GM21528 (cell line): ENCODE measurements around the gene CRYL1.

ENCODE experiments used
- ATAC-seq: cut with Tn5 transposase; IDR thresholded peaks from one replicate; pipeline ENCODE4 v1.9.1; 2021; ENCODE audit warnings: mild to moderate bottlenecking, moderate library complexity; ENCODE audit not compliant: unreplicated experiment, low FRiP score

The CRYL1 gene

GRCh38 chr13:20404488-20405222 is 121.0 kb downstream of the CRYL1 start:
- ATAC-seq: no peak

GRCh38 chr13:20403826-20404225 is 121.8 kb downstream of the CRYL1 start:
- ATAC-seq: no peak

- no peak for ATAC-seq
Observed at GRCh38 chr13:20402881-20403280, 122.8 kb downstream of the CRYL1 start.

GRCh38 chr13:20401931-20402856 is 123.5 kb downstream of the CRYL1 start:
- ATAC-seq: no peak

GRCh38 chr13:20401531-20401930 is 124.1 kb downstream of the CRYL1 start:
- no peak for ATAC-seq

DNA sequence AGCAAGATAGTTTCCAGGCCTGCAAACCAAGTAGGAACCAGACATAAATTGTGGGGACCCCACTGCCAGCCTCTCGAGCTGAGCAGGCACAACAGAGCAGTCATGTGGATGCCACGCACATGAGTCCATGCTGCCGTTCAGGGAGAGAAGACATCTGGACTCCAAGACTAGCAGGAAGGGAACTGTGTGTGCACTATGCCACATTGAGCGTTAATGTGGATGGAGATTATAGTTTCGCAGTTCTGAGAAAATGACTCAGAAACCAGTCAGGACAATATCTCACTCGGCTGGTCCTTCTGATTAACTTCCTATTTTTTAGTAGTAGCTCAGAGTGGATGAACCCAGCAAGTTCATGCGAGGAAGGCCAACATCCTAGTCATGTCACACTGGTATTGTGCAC is 124.9 kb downstream of the CRYL1 start:
- ATAC-seq: no peak

DNA sequence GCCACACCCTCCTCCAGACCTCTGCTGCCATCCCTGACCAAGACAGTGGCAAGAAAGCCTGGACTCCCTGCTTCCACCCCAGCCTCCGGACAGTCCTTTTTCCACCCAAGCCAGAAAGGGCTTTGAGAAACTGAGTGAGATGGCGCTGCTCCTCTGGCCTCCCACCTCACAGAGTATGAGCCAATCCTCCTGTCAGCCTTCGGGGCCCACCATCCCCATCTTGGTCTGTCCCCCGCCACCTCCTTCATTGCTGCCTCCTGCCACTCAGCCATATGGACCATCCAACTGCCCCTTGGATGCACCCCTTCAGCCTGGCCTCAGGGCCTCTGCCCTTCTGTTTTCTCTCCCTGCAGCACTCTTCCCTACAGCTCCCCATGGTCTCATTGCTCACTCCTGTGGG is 125.7 kb downstream of the CRYL1 start:
- ATAC-seq: no peak

DNA sequence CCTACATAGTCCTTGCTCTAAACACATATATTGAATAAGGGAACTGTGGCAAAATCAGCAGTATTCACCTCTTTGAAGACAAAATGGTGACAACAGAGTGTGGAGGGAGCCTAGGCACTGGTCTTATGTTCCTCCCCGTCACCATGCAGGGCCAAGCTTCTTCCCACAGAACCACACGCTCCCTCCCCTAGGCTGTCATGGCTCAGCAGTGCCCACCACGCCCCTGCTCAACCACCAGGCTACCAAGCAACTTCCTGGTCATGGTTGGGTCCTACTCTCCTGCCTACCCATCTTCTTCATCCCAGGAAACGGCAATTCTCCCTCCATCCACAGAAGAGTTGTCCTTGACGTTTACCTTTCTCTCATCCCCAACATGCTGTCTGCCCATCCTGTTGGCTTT is 126.1 kb downstream of the CRYL1 start:
- ATAC-seq: no peak

DNA sequence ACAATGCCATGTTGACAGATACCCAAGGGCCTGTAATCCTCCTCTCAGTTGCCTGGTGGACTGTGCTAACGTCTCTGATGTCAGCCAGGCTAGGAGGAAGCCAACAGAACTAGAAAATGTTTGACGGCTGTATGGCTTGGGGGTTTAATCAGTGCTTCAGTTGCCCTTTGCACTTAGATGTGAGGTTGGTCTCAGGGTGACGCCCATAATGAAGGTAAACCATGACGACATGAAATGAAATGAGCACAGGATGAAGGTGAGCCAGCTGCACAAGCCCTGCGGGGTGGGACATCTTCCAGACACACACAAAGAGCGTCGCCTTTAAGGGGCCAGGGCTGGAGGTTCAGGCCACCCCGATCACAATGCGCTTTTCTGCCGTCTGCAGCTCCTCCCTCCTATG is 127.2 kb downstream of the CRYL1 start:
- ATAC-seq: no peak

DNA sequence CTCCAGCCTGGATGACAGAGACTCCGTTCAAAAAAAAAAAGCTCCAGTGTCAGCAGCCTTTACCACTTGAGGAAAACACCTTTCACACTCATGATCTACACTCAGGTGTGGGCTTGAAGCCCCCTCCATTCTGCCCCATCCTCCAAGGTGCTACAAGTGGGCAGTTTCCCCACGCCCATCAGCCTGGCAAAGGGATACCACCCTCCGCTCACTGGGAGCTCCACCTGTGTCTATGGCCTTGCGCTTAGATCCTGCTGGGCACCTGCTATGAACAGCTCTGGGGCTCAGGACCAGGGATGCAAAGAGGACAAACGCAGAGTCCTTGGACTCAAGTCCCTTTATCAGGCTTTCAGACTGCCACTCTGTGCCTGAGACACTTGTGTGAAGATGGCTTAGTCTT is 127.8 kb downstream of the CRYL1 start:
- no peak for ATAC-seq

GRCh38 chr13:20395061-20395916 is 130.4 kb downstream of the CRYL1 start:
- ATAC-seq: no peak

- ATAC-seq: no peak
Observed at GRCh38 chr13:20394506-20394905, 131.2 kb downstream of the CRYL1 start.

DNA sequence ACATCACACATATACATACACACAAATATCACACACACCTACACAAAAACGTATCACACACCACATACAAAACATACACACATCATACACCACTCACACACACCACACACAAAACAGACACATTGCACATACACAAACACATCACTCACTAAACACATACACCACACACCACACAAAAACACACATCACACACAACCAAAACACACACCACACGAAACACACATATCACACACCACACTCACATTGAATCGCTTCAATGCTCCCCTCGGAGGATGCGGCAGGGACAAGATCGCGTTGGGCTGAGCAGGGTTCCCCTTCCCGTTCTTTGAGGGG is 131.5 kb downstream of the CRYL1 start:
- ATAC-seq: no peak

DNA sequence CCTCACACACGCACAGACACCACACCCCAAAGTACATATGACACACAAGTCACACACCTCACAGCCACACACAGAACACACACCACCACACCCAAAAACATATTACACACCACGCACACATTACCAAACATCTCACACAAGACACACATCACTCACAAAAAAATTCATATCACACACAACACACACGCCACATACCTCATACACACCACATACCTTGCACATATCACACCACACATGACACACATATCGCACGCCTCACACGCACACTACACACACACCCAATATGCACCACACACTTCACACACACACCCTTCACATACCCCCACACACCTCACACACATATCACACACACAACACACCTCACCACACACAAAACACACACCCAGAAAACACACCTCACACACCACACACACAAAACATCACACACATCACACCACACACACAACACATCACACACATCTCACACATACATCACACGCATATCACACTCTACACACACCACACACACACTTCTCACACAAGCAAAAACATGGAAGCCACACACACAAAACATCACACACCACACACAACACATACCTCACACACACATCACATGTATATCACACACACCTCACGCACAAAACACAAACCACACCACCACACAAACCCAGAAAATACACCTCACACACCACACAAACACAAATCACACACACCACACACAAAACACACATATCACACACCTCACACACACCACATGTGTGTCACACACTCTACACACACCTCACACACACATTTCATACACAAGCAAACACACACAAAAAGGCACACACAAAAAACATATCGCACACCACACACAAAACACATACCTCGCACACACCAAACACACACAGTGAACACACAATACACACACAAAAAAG is 132.1 kb downstream of the CRYL1 start:
- ATAC-seq: no peak

DNA sequence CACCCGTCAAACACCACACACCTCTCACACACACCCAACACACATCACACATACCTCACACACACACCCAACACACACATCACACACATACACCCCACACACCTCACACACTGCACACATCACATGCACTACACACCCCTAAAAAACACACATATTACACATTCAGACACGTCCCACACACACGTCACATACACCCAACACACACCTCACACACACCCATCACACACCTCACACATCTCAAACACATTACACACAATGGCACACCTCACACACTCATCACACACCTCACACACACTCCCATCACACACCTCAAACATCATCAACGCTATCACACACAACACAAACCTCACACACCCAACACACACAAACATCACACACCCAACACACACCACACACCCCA is 133.1 kb downstream of the CRYL1 start:
- no peak for ATAC-seq

- ATAC-seq: no peak
Observed at GRCh38 chr13:20391597-20392452, 133.8 kb downstream of the CRYL1 start.

DNA sequence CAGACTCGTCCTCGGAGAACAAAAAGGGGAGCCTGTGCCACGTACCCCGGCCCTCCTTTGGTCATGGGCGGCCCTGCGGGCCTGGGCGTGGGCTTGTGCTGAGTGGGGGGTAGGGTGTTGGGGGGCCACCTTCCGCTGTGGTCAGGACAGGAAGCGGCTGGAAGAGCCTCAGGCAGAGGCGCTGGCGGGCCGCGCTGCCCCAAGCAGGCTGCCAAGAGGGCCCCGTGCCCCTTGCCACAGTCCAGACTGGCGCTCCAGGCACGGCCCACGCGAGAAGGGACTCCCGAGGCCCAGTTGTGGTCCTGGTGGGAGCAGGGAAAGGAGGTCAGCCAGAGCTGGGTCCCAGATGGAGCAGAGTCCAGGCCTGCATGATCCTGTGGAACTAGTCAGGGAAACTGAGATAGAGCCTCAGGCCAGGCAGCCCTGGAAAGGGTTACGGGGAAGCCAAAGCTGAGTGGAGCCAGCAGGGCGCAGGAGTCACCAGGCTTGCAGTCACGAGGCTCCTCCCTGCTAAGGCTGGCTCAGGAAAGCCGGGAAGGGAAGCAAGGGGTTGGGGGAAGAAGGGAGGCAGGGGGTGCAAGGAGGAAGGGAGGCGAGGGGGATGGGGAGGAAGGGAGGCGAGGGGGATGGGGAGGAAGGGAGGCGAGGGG is 135.0 kb downstream of the CRYL1 start:
- ATAC-seq: no peak

- ATAC-seq: no peak
Observed at GRCh38 chr13:20389696-20390525, 135.7 kb downstream of the CRYL1 start.
